ENCODE measurements around the gene PROM1.

Gene PROM1

GRCh38 chr4:15930314-15930713, 153.5 kb downstream of the PROM1 start:
- H3K4me3 ChIP-seq: no peak overlapping the region
- H3K27ac ChIP-seq: no peak overlapping the region

DNA sequence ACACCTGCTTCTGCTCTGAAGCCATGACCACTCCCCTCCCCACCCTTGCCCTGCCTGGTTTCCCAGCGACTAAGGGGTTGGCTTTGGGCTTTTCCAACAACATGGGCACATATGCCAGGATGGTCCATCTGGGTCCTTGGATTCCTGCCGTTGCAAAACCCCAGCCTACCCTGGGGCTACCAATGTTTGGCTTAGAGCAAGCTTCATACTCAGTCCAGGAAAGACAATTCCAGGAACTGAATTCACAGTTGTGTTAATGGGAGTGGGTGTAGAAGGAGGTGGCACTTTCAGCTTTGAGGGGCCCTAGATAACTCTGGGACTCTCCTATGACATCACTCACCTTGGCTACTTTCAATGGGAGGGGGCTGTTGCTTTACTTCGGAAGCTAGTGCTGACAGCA, 154.3 kb downstream of the PROM1 start:
- Histone ChIP-seq H3K4me3 (no peak overlapping the region), H3K27ac (no peak overlapping the region)

- no peak overlapping the region for H3K27ac ChIP-seq
Measured at GRCh38 chr4:15928883-15929282, 154.9 kb downstream of the PROM1 start.

DNA sequence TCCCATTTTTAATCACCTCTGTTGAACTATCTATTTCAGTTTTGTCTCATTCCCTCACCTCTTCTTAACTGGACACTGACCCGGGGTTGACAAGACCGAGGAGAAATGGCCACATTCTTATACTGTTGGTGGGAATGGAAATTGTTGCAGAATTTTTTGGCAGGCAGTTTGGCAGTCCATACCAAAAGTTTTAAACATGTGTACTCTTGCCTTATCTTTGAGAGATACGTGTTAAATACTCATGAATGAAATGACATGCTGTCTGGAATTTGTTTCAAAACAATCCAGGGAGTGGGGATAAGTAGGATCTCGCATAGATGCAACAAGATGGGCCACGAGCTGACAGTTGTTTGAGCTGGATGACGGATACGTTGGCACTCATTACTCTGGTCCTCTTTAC, 157.3 kb downstream of the PROM1 start:
- no peak overlapping the region for H3K4me3 ChIP-seq
- H3K27ac ChIP-seq: no peak overlapping the region

More at GRCh38 chr4:15928883-15929282, 154.9 kb downstream of the PROM1 start:
- H3K4me3 ChIP-seq: no peak overlapping the region

DNA sequence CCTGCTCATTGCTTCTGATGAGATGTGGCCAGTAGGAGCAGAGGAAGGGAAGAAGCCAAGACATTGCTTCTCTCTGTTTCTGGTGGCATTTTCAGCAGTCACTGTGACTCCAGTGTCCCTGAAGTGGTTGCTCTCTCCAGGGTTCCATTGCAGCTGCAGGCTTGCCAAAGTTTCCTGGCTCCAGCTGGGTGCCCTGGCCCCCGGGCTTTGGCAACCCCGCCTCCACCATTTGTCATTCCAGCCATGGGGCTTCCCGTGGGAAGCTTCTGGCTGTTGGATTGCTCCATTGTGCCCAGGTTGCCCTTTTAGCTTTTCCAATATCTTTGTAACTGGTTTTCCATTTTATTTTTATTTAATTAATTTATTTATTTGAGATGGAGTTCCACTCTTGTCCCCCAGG, 158.0 kb downstream of the PROM1 start:
- no peak overlapping the region for H3K4me3 ChIP-seq
- H3K27ac ChIP-seq: no peak overlapping the region

DNA sequence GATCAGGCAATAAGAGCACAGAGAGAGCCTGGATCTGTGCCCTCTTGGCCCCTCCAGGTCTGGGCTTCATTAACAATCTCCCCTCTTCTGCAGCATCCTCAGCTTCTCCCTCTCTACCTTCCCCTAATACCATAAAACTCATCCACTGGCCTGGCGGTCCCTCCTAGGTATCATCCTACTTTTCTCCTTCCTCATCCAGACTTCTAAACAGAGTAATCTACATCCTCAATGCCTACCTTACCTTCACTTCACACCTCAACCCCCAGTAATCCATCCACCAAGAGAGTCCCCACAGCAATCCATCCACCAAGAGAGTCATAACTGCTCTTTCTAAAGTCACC, 162.3 kb downstream of the PROM1 start:
- H3K4me3 ChIP-seq: no peak overlapping the region
- H3K27ac ChIP-seq: no peak overlapping the region

GRCh38 chr4:15920723-15921591, 162.9 kb downstream of the PROM1 start:
- Histone ChIP-seq H3K27ac (no peak overlapping the region), H3K4me3 (no peak overlapping the region)

GRCh38 chr4:15918484-15919129, 165.2 kb downstream of the PROM1 start:
- no peak overlapping the region for H3K27ac ChIP-seq
- no peak overlapping the region for H3K4me3 ChIP-seq
